SK-N-DZ (cell line): ENCODE measurements around the gene CCDC126.

ENCODE experiments used
- small RNA-seq, 2 experiments: library from RNA; depleted of rRNA; stranded (forward); fragments of <200 nt; gene quantifications; one replicate each; pipeline ENCODE3, GENCODE V24; 2014

The CCDC126 gene

Small RNA genes within 50 kb of the gene (small RNA-seq; reads per million reads assigned to genes)
- gene AC006026.2: 0 reads per million in 2 experiments
